HCT116 (cell line): Measurements from ENCODE around the gene ASCC2. TPM values are rescaled to one million over a fixed set of nuclear protein-coding genes. Genes with fewer than 3 reads are reported as not detected.

Experiments
- ATAC-seq: fragments of 200-7000 bp; cut with Tn5 transposase; 2 replicates; pipeline ENCODE4 v1.9.1; 2020; ENCODE audit warnings: mild to moderate bottlenecking, moderate library complexity
- BruUV-seq: library from RNA; stranded (reverse); fragments of 400-500 nt; replicated peaks from 2 replicates; lab custom pipeline; 2021; lab: Mats Ljungman, UMichigan
- CTCF ChIA-PET: fragments of 300-600 bp; sonication (Branson Sonifier 250); formaldehyde crosslinking; loops from one replicate; lab custom pipeline; 2021; ENCODE audit warnings: antibody characterized with exemption; lab: Charles Lee
- POLR2A ChIA-PET: fragments of 300-600, 350-600 bp; sonication (Branson Sonifier 250); formaldehyde crosslinking; loops from one replicate; lab custom pipeline; 2021; ENCODE audit warnings: antibody characterized with exemption; lab: Charles Lee
- RAD21 ChIA-PET, 2 experiments: fragments of 300-600 bp; sonication (Branson Sonifier 250); formaldehyde crosslinking; loops; one replicate each; lab custom pipeline; 2023; ENCODE audit warnings: low total read pairs in 2 of 2; ENCODE audit not compliant: uncharacterized antibody in 2 of 2, unreplicated experiment in 2 of 2, low non-redundant PET in 1 of 2; lab: Charles Lee
- DNase-seq: peaks from one replicate; pipeline ENCODE4 v3.0.0-alpha.2; 2010; ENCODE audit warnings: low read depth, low spot score
- H2AFZ ChIP-seq: fragments of 200-600 bp; shearing (Covaris generic), sonication (generic); 2 replicates; pipeline ENCODE4 v1.6.1; 2017; ENCODE audit warnings: low read depth, mixed run types, mixed read lengths, antibody characterized with exemption, low read length; ENCODE audit not compliant: poor library complexity, severe bottlenecking
- H3K27ac ChIP-seq: 2 replicates; pipeline ENCODE4 v1.5.1; 2012; ENCODE audit warnings: low read depth, low read length
- H3K27me3 ChIP-seq: fragments of 200-600 bp; sonication (generic); 2 replicates; pipeline ENCODE4 v1.6.1; 2016; ENCODE audit warnings: mixed run types, low read length, mixed read lengths; ENCODE audit not compliant: insufficient read depth
- H3K36me3 ChIP-seq, 2 experiments: fragments of 200-500 bp in 1 of 2; fragments of 200-600 bp in 1 of 2; sonication (Bioruptor generic) in 1 of 2; sonication (generic) in 1 of 2; 2 replicates each; pipeline versions ENCODE4 v1.5.1 to v1.6.1; 2014 to 2016; ENCODE audit warnings: low read length in 2 of 2, inconsistent platforms in 1 of 2, mixed read lengths in 1 of 2, mixed run types in 1 of 2; ENCODE audit not compliant: insufficient read depth in 2 of 2, control insufficient read depth in 1 of 2
- H3K4me1 ChIP-seq, 2 experiments: fragments of 200-600 bp in 1 of 2; sonication (generic) in 1 of 2; 2 replicates each; pipeline versions ENCODE4 v1.5.1 to v1.6.1; 2012 to 2017; ENCODE audit warnings: low read length in 2 of 2, inconsistent platforms in 1 of 2, mild to moderate bottlenecking in 1 of 2, mixed read lengths in 1 of 2, mixed run types in 1 of 2, moderate library complexity in 1 of 2; ENCODE audit not compliant: insufficient read depth in 2 of 2, control insufficient read depth in 1 of 2
- H3K4me2 ChIP-seq: fragments of 200-600 bp; sonication (generic); 2 replicates; pipeline ENCODE4 v1.6.1; 2017; ENCODE audit warnings: mixed run types, low read length, mixed read lengths
- H3K4me3 ChIP-seq, 2 experiments: fragments of 200-600 bp in 1 of 2; sonication (generic) in 1 of 2; replicated peaks in 1 of 2; 2 replicates each; pipeline ENCODE4 v1.5.1; 2011 to 2016; ENCODE audit warnings: low read length in 2 of 2, control low read depth in 1 of 2, low read depth in 1 of 2, mild to moderate bottlenecking in 1 of 2, mixed read lengths in 1 of 2, mixed run types in 1 of 2
- H3K79me2 ChIP-seq: fragments of 200-600 bp; sonication (generic); 2 replicates; pipeline ENCODE4 v1.6.1; 2017; ENCODE audit warnings: mild to moderate bottlenecking, mixed run types, low read length, moderate library complexity, mixed read lengths; ENCODE audit not compliant: insufficient read depth
- H3K9ac ChIP-seq: fragments of 200-600 bp; sonication (generic); 2 replicates; pipeline ENCODE4 v1.6.1; 2016; ENCODE audit warnings: low read length, mixed read lengths
- H3K9me2 ChIP-seq: fragments of 200-600 bp; sonication (generic), shearing (Covaris generic); 2 replicates; pipeline ENCODE4 v1.6.1; 2017; ENCODE audit warnings: mixed run types, mild to moderate bottlenecking, moderate library complexity; ENCODE audit not compliant: insufficient read depth
- H3K9me3 ChIP-seq, 2 experiments: fragments of 200-500 bp in 1 of 2; fragments of 200-600 bp in 1 of 2; sonication (Bioruptor generic) in 1 of 2; sonication (generic) in 1 of 2; 2 replicates each; pipeline ENCODE4 v1.6.1; 2014 to 2017; ENCODE audit warnings: low read length in 2 of 2, mixed read lengths in 2 of 2, inconsistent platforms in 1 of 2, low read depth in 1 of 2, mild to moderate bottlenecking in 1 of 2, mixed run types in 1 of 2, moderate library complexity in 1 of 2; ENCODE audit not compliant: control insufficient read depth in 1 of 2, insufficient read depth in 1 of 2
- H4K20me1 ChIP-seq: fragments of 200-600 bp; sonication (generic), shearing (Covaris generic); 2 replicates; pipeline ENCODE4 v1.6.1; 2017; ENCODE audit warnings: mixed run types, mild to moderate bottlenecking, moderate library complexity; ENCODE audit not compliant: insufficient read depth
- ATF3 ChIP-seq: IDR thresholded peaks from 2 replicates; pipeline ENCODE4 v1.6.1; 2012
- CBX3 ChIP-seq: IDR thresholded peaks from 2 replicates; pipeline ENCODE4 v1.6.1; 2012; ENCODE audit warnings: low read depth
- CEBPB ChIP-seq: IDR thresholded peaks from 2 replicates; pipeline ENCODE4 v1.6.1; 2012; ENCODE audit warnings: low read depth
- EGR1 ChIP-seq: IDR thresholded peaks from 2 replicates; pipeline ENCODE4 v1.6.1; 2012; ENCODE audit warnings: low read depth
- ELF1 ChIP-seq: IDR thresholded peaks from 2 replicates; pipeline ENCODE4 v1.6.1; 2012; ENCODE audit warnings: low read depth, borderline replicate concordance
- EZH2 ChIP-seq: fragments of 200-600 bp; sonication (generic); IDR thresholded peaks from 2 replicates; pipeline ENCODE4 v1.6.1; 2017; ENCODE audit warnings: antibody characterized with exemption, mixed run types
- EZH2phosphoT487 ChIP-seq: fragments of 200-600 bp; IDR thresholded peaks from 2 replicates; pipeline ENCODE4 v1.6.1; 2018; ENCODE audit warnings: antibody characterized with exemption, borderline replicate concordance
- FOSL1 ChIP-seq: IDR thresholded peaks from 2 replicates; pipeline ENCODE4 v1.6.1; 2012; ENCODE audit warnings: low read depth
- JUND ChIP-seq: IDR thresholded peaks from 2 replicates; pipeline ENCODE4 v1.6.1; 2012
- MAX ChIP-seq: IDR thresholded peaks from 2 replicates; pipeline ENCODE4 v1.6.1; 2012
- POLR2AphosphoS5 ChIP-seq: IDR thresholded peaks from 2 replicates; pipeline ENCODE4 v1.6.1; 2011; ENCODE audit warnings: mild to moderate bottlenecking, low read depth, low read length, moderate library complexity
- REST ChIP-seq: IDR thresholded peaks from 2 replicates; pipeline ENCODE4 v1.6.1; 2012; ENCODE audit warnings: low read depth
- SIN3A ChIP-seq: IDR thresholded peaks from 2 replicates; pipeline ENCODE4 v1.6.1; 2012; ENCODE audit warnings: low read depth
- SP1 ChIP-seq: IDR thresholded peaks from 2 replicates; pipeline ENCODE4 v1.6.1; 2012; ENCODE audit warnings: low read depth
- TCF7L2 ChIP-seq: IDR thresholded peaks from 2 replicates; pipeline ENCODE4 v1.7.0; 2011; ENCODE audit warnings: borderline replicate concordance, inconsistent platforms; ENCODE audit not compliant: insufficient read depth, insufficient read length; ENCODE audit errors: extremely low read depth
- ZFX ChIP-seq: fragments of 450-650 bp; IDR thresholded peaks from 2 replicates; pipeline ENCODE4 v1.6.1; 2017
- ZNF274 ChIP-seq: fragments of 200-500 bp; sonication (Bioruptor generic); IDR thresholded peaks from 2 replicates; pipeline ENCODE4 v1.6.1; 2014; ENCODE audit warnings: mild to moderate bottlenecking, low read depth, low read length, inconsistent platforms
- intact Hi-C: fragments of 100-400 bp; cut with micrococcal nuclease; formaldehyde crosslinking; loops from 2 replicates; pipeline ENCODE4 v1.10.0; 2022
- total RNA-seq: library from RNA; stranded (reverse); gene quantifications from one replicate; pipeline ENCODE4 v1.2.1, GENCODE V29; 2021; ENCODE audit not compliant: unreplicated experiment

The ASCC2 gene
- total RNA-seq, 1 experiment from 2014 or later = 68.6 TPM

DNA sequence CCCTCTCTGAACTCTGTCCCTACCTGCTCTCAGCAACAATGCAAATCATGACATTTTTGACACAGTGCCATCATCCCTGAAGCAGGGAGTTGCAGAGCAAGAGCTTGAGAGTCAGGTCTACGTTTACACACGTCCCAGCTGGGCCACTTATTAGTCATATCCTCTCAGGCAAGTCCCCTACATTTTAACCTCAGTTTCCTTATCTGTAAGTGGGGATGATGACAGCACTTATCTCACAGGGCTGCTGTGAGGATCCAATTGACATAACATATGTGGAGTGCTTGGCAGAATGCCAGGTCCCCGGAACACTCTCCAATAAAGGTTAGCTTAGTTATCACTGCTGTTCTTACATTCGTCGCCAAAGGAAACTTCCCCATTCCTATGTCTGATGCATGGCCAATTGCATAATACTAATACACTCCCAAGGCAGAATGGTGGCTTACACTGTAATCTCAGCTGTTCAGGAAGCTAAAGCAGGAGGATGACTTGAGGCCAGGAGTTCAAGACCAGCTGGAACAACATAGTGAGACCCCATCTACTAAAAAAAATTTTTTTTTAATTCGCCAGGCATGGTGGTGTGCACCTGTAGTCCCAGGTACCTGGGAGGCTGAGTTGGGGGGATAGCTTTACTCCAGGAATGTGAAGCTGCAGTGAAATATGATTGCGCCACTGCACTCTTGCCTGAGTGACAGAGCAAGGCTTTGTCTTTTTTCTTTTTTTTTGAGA is 16.6 kb downstream of the ASCC2 start:
- no peaks in the 10 kb centered on the region for H3K79me2 ChIP-seq
- peaks cover 3% of the 10 kb centered on the region; the same call in 1 of the 2 replicates for H4K20me1 ChIP-seq
- peaks cover 15 to 18% of the 10 kb centered on the region in 2 experiments; a peak in 3 of 4 replicates for H3K36me3 ChIP-seq
- ATAC-seq = peak; percentile 54
- H3K4me2 ChIP-seq = peak overlapping the region; percentile 25; the same call in 1 of the 2 replicates
- H3K9ac ChIP-seq = no peak overlapping the region
- intact Hi-C loops = no loop called here
- no peaks in the 10 kb centered on the region for H3K9me2 ChIP-seq
- ChIA-PET RAD21 (no interaction called here), POLR2A (interaction anchor here (0.8 kb wide), 1 partner anchor 9 kb away, joined by 4 read pairs; no protein-coding TSS in a partner anchor), CTCF (interaction anchor here (1.1 kb wide), 1 partner anchor 184 kb away, joined by 5 read pairs; no protein-coding TSS in a partner anchor)
- H3K4me1 ChIP-seq = peaks cover 0 to 17% of the 10 kb centered on the region in 2 experiments; a peak in 2 of 4 replicates
- BruUV-seq = no TSS peak
- peak; percentile 49 for DNase-seq
- no peak overlapping the region for H3K27ac ChIP-seq
- TF ChIP-seq FOSL1 (peak; percentile 64), ELF1 (peak; percentile 18; the same call in 1 of the 2 replicates), CBX3 (no peak; the same call in 1 of the 2 replicates), JUND (peak; percentile 41; the same call in 1 of the 2 replicates), EZH2 (no peak), CEBPB (peak; percentile 86; the same call in 1 of the 2 replicates), SP1 (peak; percentile 56)
- no peak overlapping the region for H3K4me3 ChIP-seq
- no peak overlapping the region for H2AFZ ChIP-seq
- H3K9me3 ChIP-seq = no peaks in the 10 kb centered on the region
- H3K27me3 ChIP-seq = no peaks in the 10 kb centered on the region

DNA sequence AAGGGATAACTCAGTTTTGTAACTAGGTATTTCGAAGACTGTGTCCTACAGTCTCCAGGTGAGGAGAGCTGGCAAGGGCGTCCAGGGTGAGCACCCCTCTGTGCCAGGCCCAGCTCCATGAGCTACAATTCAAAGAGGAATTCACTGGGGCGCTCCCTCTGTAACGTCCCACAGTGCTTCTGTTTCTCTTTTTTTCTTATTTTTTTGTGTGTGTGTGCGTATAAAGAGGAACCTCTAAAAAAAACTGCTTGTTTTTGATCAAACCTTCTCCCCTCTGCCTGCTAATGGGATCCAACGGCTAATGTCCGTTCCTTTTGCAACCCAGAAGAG is 17.1 kb downstream of the ASCC2 start:
- H2AFZ ChIP-seq = no peak overlapping the region
- ChIA-PET CTCF (interaction anchor here (1.1 kb wide), 1 partner anchor 184 kb away, joined by 5 read pairs; no protein-coding TSS in a partner anchor), RAD21 (no interaction called here), POLR2A (interaction anchor here (0.8 kb wide), 1 partner anchor 8 kb away, joined by 4 read pairs; no protein-coding TSS in a partner anchor)
- H3K9me3 ChIP-seq = no peaks in the 10 kb centered on the region
- BruUV-seq = no TSS peak
- no peak for ATAC-seq
- peaks cover 15 to 18% of the 10 kb centered on the region in 2 experiments; a peak in 3 of 4 replicates for H3K36me3 ChIP-seq
- H3K27ac ChIP-seq = no peak overlapping the region
- H3K9ac ChIP-seq = no peak overlapping the region
- H3K79me2 ChIP-seq = no peaks in the 10 kb centered on the region
- H3K4me2 ChIP-seq = peak overlapping the region; percentile 25; the same call in 1 of the 2 replicates
- no peaks in the 10 kb centered on the region for H3K27me3 ChIP-seq
- H3K9me2 ChIP-seq = no peaks in the 10 kb centered on the region
- H4K20me1 ChIP-seq = peaks cover 3% of the 10 kb centered on the region; the same call in 1 of the 2 replicates
- no peak for DNase-seq
- intact Hi-C loops = no loop called here
- peaks cover 0 to 17% of the 10 kb centered on the region in 2 experiments; a peak in 2 of 4 replicates for H3K4me1 ChIP-seq
- H3K4me3 ChIP-seq = no peak overlapping the region
- TF ChIP-seq MAX (no peak), REST (no peak), CEBPB (no peak), SIN3A (no peak), EZH2 (no peak), POLR2AphosphoS5 (no peak), SP1 (no peak), ATF3 (no peak), FOSL1 (no peak), ZFX (no peak), EGR1 (no peak), EZH2phosphoT487 (no peak), TCF7L2 (no peak), ZNF274 (no peak)
